Transverse colon (tissue), 4 donors: ENCODE results near the gene REV3L. TPM values are rescaled to one million over a fixed set of nuclear protein-coding genes. Genes with fewer than 3 reads are reported as not detected.

Experiments used
- DNase-seq: peaks from one replicate; pipeline ENCODE4 v3.0.0-alpha.2; 2019
- H3K27ac ChIP-seq, 4 donors: fragments of 200-600 bp; sonication (generic); 2 replicates each; pipeline ENCODE4 v1.5.1; 2016 to 2018; ENCODE audit warnings: inconsistent platforms in 4 of 4
- H3K27me3 ChIP-seq: fragments of 200-600 bp; sonication (generic); 2 replicates; pipeline ENCODE4 v1.5.1; 2017; ENCODE audit warnings: inconsistent platforms
- H3K36me3 ChIP-seq, 4 donors: fragments of 200-600 bp; sonication (generic); 2 replicates each; pipeline ENCODE4 v1.5.1; 2017 to 2019; ENCODE audit warnings: inconsistent platforms in 4 of 4
- H3K4me1 ChIP-seq, 4 donors: fragments of 200-600 bp; sonication (generic); 2 replicates each; pipeline ENCODE4 v1.5.1; 2017 to 2020; ENCODE audit warnings: inconsistent platforms in 4 of 4
- H3K4me3 ChIP-seq, 4 donors: fragments of 200-600 bp; sonication (generic); 1 replicate in 1 of 4; 2 replicates in 3 of 4; pipeline versions ENCODE4 v1.5.1 to v1.6.1; 2017 to 2019; ENCODE audit warnings: inconsistent platforms in 4 of 4
- H3K9me3 ChIP-seq, 2 donors: fragments of 200-600 bp; sonication (generic); 2 replicates each; pipeline ENCODE4 v1.5.1; 2017 to 2019; ENCODE audit warnings: inconsistent platforms in 2 of 2
- CTCF ChIP-seq, 5 experiments: fragments of 200-600 bp in 3 of 5; fragments of 450-650 bp in 2 of 5; sonication (generic) in 3 of 5; IDR thresholded peaks; 1 replicate in 2 of 5; 2 replicates in 3 of 5; pipeline ENCODE4 v1.5.1; 2016 to 2017; ENCODE audit warnings: antibody characterized with exemption in 5 of 5, inconsistent platforms in 3 of 5, mild to moderate bottlenecking in 2 of 5, moderate library complexity in 1 of 5
- EP300 ChIP-seq: sonication (generic); formaldehyde crosslinking; IDR thresholded peaks from one replicate; pipeline ENCODE4 v1.6.1; 2017; ENCODE audit warnings: antibody characterized with exemption, low read depth
- POLR2A ChIP-seq: fragments of 450-650 bp; IDR thresholded peaks from one replicate; pipeline ENCODE4 v1.6.1; 2016; ENCODE audit warnings: antibody characterized with exemption, mild to moderate bottlenecking, moderate library complexity
- POLR2AphosphoS5 ChIP-seq, 3 donors: sonication (generic); formaldehyde crosslinking; IDR thresholded peaks; one replicate each; pipeline ENCODE4 v1.6.1; 2016; ENCODE audit warnings: antibody characterized with exemption in 3 of 3
- WGBS, 2 donors: methylation state at CpG; one replicate each; pipeline ENCODE4 v1.1.5; 2018; ENCODE audit warnings: low coverage in 1 of 2; 5-methylcytosine and 5-hydroxymethylcytosine counted together
- in situ Hi-C, 4 donors: fragments of 200-750 bp; cut with MboI; loops; one replicate each; pipeline versions ENCODE4 v1.15.0 to v1.15.1; 2017; ENCODE audit warnings: low sequenced_read_pairs in 3 of 4, low pct_ligation_motif_present in 1 of 4, low pct_unique_long_range_greater_than_20kb in 1 of 4
- intact Hi-C: fragments of 100-400 bp; cut with DNase I; formaldehyde crosslinking; loops from one replicate; pipeline ENCODE4 v1.15.1; 2023; ENCODE audit warnings: low total_unique reads
- total RNA-seq, 4 donors: library from RNA; depleted of rRNA; stranded (reverse); fragments of >200 nt; gene quantifications; one replicate each; pipeline ENCODE4 v1.1.0, GENCODE V29; 2016

Gene REV3L
- total RNA-seq, 4 donors from 2014 or later: 24.7 to 256 (median 34.7) TPM

- TF ChIP-seq POLR2AphosphoS5 (IDR thresholded peaks at IDR 0.05): no peak
- TF ChIP-seq EP300: no peak
- no peak for TF ChIP-seq CTCF (IDR thresholded peaks at IDR 0.05)
- no peak for TF ChIP-seq POLR2A
- H3K4me3 ChIP-seq: no peak overlapping the region
- H3K9me3 ChIP-seq: no peaks in the 10 kb centered on the region
- H3K36me3 ChIP-seq: no peaks in the 10 kb centered on the region
- DNase-seq: no peak
- no peak overlapping the region for H3K27ac ChIP-seq
- H3K4me1 ChIP-seq: no peaks in the 10 kb centered on the region
- intact Hi-C loops (no loop called here), in situ Hi-C loops (no loop called here)
- 86% methylated on average over 1 of the region's 1 CpG; no CpG with 5 or more reads in 1 of the 2 donors for WGBS, 2 donors
- H3K27me3 ChIP-seq: no peaks in the 10 kb centered on the region
Measured at GRCh38 chr6:111503194-111503593, 20.2 kb upstream of the REV3L start.

- Histone ChIP-seq H3K9me3 (no peaks in the 10 kb centered on the region), H3K4me1 (no peaks in the 10 kb centered on the region), H3K4me3 (no peak overlapping the region), H3K27ac (no peak overlapping the region), H3K27me3 (no peaks in the 10 kb centered on the region), H3K36me3 (no peaks in the 10 kb centered on the region)
- intact Hi-C loops (no loop called here), in situ Hi-C loops (no loop called here)
- 91 to 93% methylated on average over 2 of the region's 2 CpGs for WGBS, 2 donors
- TF ChIP-seq EP300: no peak
- no peak for TF ChIP-seq POLR2AphosphoS5 (IDR thresholded peaks at IDR 0.05)
- TF ChIP-seq CTCF (IDR thresholded peaks at IDR 0.05): no peak
- TF ChIP-seq POLR2A: no peak
- DNase-seq: no peak
Measured at GRCh38 chr6:111502154-111502553, 19.1 kb upstream of the REV3L start.

DNA sequence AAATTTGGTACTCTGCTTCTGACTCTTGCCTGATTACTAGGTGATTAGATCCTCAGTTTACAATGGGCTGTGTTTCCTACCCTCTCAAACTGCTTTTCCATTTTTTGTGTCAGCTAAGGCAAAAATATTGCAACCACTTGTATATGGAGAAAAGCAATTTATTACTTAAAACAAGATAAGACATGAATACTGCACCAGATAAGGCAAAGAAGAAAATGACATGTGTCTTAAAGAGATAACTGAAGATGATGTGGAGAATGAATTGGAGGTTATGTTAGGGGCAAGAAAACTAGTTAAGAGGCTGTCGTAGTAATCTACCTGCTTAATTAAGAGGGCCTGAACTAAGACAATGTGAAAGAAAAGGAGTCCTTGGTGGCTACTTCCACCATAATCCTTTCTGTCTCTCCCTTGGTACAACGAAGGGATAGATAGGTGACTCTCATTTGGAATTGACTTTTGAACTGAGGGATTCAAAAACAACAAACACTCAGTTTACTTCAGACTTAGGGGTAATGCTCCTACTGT lies 16.3 kb upstream of the REV3L start:
- H3K27ac ChIP-seq: no peak overlapping the region

More for the DNA sequence above, 16.3 kb upstream of the REV3L start:
- H3K9me3 ChIP-seq: no peaks in the 10 kb centered on the region
- peaks cover 0 to 9% (median 0%) of the 10 kb centered on the region in 4 donors for H3K4me1 ChIP-seq
- DNase-seq: no peak
- no peak overlapping the region for H3K4me3 ChIP-seq
- 83 to 94% methylated on average over 2 of the region's 2 CpGs for WGBS, 2 donors
- H3K36me3 ChIP-seq: no peaks in the 10 kb centered on the region
- H3K27me3 ChIP-seq: no peaks in the 10 kb centered on the region
- no peak for TF ChIP-seq CTCF (IDR thresholded peaks at IDR 0.05)
- TF ChIP-seq POLR2AphosphoS5 (IDR thresholded peaks at IDR 0.05): no peak
- TF ChIP-seq POLR2A: no peak
- no peak for TF ChIP-seq EP300
- in situ Hi-C loops: loop anchor here in 2 of 4 donors (25.0 kb wide), 2 partner anchors 88 to 237 kb away; a partner anchor contains a TSS
- intact Hi-C loops: no loop called here
